Measurements from ENCODE around the gene TFE3. TPM values are rescaled to one million over a fixed set of nuclear protein-coding genes. Genes with fewer than 3 reads are reported as not detected.
A peak's percentile ranks its signal among the peaks of the same experiment; 100 is the strongest.

TFE3 gene
- 10 to 100 TPM; 29.3 to 44.5 (median 34.7) TPM for total RNA-seq

GRCh38 chrX:49043220-49043986 is at the start of gene TFE3:
Gene TFE3, minus strand, starts transcription at chrX:49043357. Its CDS starts 131 bp downstream, at chrX:49043226.
- peaks cover 9% of the 10 kb centered on the region in 2 donors for H3K4me1 ChIP-seq
- H3K27ac ChIP-seq = peak within 1 kb of the TSS; percentile 93 to 100 (median 98)
- no peaks in the 10 kb centered on the region for H3K9me3 ChIP-seq
- H3K36me3 ChIP-seq = peaks cover 0 to 10% of the 10 kb centered on the region in 2 donors
- intact Hi-C loops (cut with DNase I; ENCODE audit: low total_unique reads) = loop anchor here (1.0 to 5.0 kb wide), 7 partner anchors 31 to 241 kb away; partner anchors contain the start of genes GRIPAP1, HDAC6, PIM2 and PRAF2
- peak; percentile 41 to 64 (median 63) for TF ChIP-seq CTCF (IDR thresholded peaks at IDR 0.05 in 4 of 5, conservative IDR thresholded peaks at IDR 0.05 in 1 of 5)
- peak; percentile 72 to 76 for TF ChIP-seq POLR2A (IDR thresholded peaks at IDR 0.05)
- peak within 1 kb of the TSS; percentile 76 to 87 (median 79) for H3K4me3 ChIP-seq
- no peaks in the 10 kb centered on the region for H3K27me3 ChIP-seq
- peak; percentile 90 to 93 for ATAC-seq
- in situ Hi-C loops (cut with MboI; ENCODE audit: low sequenced_read_pairs in 4 of 4) = loop anchor here in 1 of 4 donors (5.0 kb wide), 1 partner anchor 81 kb away; no protein-coding TSS in a partner anchor
- DNase-seq = peak; percentile 97 to 99

- H3K9me3 ChIP-seq = no peaks in the 10 kb centered on the region
- H3K4me1 ChIP-seq = no peaks in the 10 kb centered on the region
- intact Hi-C loops (cut with DNase I; ENCODE audit: low total_unique reads) (no loop called here), in situ Hi-C loops (cut with MboI; ENCODE audit: low sequenced_read_pairs in 4 of 4) (no loop called here)
- H3K4me3 ChIP-seq = no peak overlapping the region
- ATAC-seq (no peak), DNase-seq (no peak)
- H3K36me3 ChIP-seq = no peaks in the 10 kb centered on the region
- no peak overlapping the region for H3K27ac ChIP-seq
- H3K27me3 ChIP-seq = no peaks in the 10 kb centered on the region
- TF ChIP-seq CTCF (IDR thresholded peaks at IDR 0.05 in 4 of 5, conservative IDR thresholded peaks at IDR 0.05 in 1 of 5) (no peak), POLR2A (IDR thresholded peaks at IDR 0.05) (no peak)
Observed at GRCh38 chrX:49089553-49089952, 46.4 kb upstream of the TFE3 start.

- DNase-seq (no peak), ATAC-seq (no peak)
- in situ Hi-C loops (cut with MboI; ENCODE audit: low sequenced_read_pairs in 4 of 4) (no loop called here), intact Hi-C loops (cut with DNase I; ENCODE audit: low total_unique reads) (no loop called here)
- Histone ChIP-seq H3K9me3 (no peaks in the 10 kb centered on the region), H3K4me3 (no peak overlapping the region), H3K36me3 (peaks cover 0 to 6% of the 10 kb centered on the region in 2 donors), H3K27me3 (no peaks in the 10 kb centered on the region), H3K27ac (no peak overlapping the region), H3K4me1 (peaks cover 0 to 6% of the 10 kb centered on the region in 2 donors)
- no peak for TF ChIP-seq CTCF (IDR thresholded peaks at IDR 0.05 in 4 of 5, conservative IDR thresholded peaks at IDR 0.05 in 1 of 5)
- TF ChIP-seq POLR2A (IDR thresholded peaks at IDR 0.05) = no peak
Observed at GRCh38 chrX:49082271-49082871, 39.2 kb upstream of the TFE3 start.

GRCh38 chrX:49079489-49080428 is 36.6 kb upstream of the TFE3 start, which contains the start of gene WDR45:
Gene WDR45, minus strand, starts transcription at chrX:49079887. Its CDS starts 1,792 bp downstream, at chrX:49078095.
- peak; percentile 96 to 98 for ATAC-seq
- H3K4me3 ChIP-seq = peak within 1 kb of the TSS; percentile 60 to 79 (median 72)
- H3K9me3 ChIP-seq = no peaks in the 10 kb centered on the region
- H3K36me3 ChIP-seq = peaks cover 0 to 21% of the 10 kb centered on the region in 2 donors
- H3K27me3 ChIP-seq = no peaks in the 10 kb centered on the region
- H3K27ac ChIP-seq = peak within 1 kb of the TSS; percentile 88 to 97 (median 94)
- intact Hi-C loops (cut with DNase I; ENCODE audit: low total_unique reads) (loop anchor here (2.0 kb wide), 1 partner anchor 21 kb away; no protein-coding TSS in a partner anchor), in situ Hi-C loops (cut with MboI; ENCODE audit: low sequenced_read_pairs in 4 of 4) (no loop called here)
- peak; percentile 61 to 70 for DNase-seq
- TF ChIP-seq POLR2A (IDR thresholded peaks at IDR 0.05) = peak; percentile 68 to 78
- TF ChIP-seq CTCF (IDR thresholded peaks at IDR 0.05 in 4 of 5, conservative IDR thresholded peaks at IDR 0.05 in 1 of 5) = no peak
- H3K4me1 ChIP-seq = peaks cover 0 to 6% of the 10 kb centered on the region in 2 donors

Data from gastrocnemius medialis (tissue), 4 donors.